Nephron (organoid): Measurements from ENCODE around the gene ZNF3.

Experiments used
- H3K27ac Mint-ChIP-seq, 3 experiments: 2 replicates each; pipeline ENCODE4 v1.8.0; 2020; ENCODE audit warnings: mixed read lengths in 3 of 3, mild to moderate bottlenecking in 2 of 3, moderate library complexity in 1 of 3
- H3K27me3 Mint-ChIP-seq: 2 replicates; pipeline ENCODE4 v1.8.0; 2021; ENCODE audit warnings: low read depth, mild to moderate bottlenecking, moderate library complexity, mixed read lengths
- H3K36me3 Mint-ChIP-seq: 2 replicates; pipeline ENCODE4 v1.8.0; 2020; ENCODE audit warnings: low read depth, mixed read lengths
- H3K4me1 Mint-ChIP-seq: 2 replicates; pipeline ENCODE4 v1.8.0; 2020; ENCODE audit warnings: mixed read lengths
- H3K4me3 Mint-ChIP-seq, 3 experiments: 2 replicates each; pipeline ENCODE4 v1.8.0; 2020; ENCODE audit warnings: mild to moderate bottlenecking in 3 of 3, mixed read lengths in 3 of 3, moderate library complexity in 2 of 3
- H3K9me3 Mint-ChIP-seq: 2 replicates; pipeline ENCODE4 v1.8.0; 2020; ENCODE audit warnings: mixed read lengths
- CTCF ChIP-seq, 3 experiments: fragments of 200-600 bp; sonication (generic); IDR thresholded peaks; one replicate each; pipeline ENCODE4 v1.5.0; 2021; ENCODE audit warnings: antibody characterized with exemption in 3 of 3; ENCODE audit not compliant: unreplicated experiment in 3 of 3

The ZNF3 gene

GRCh38 chr7:100093054-100093453 is 11.5 kb upstream of the ZNF3 start:
- Mint-ChIP-seq H3K36me3 (peaks cover 67% of the 10 kb centered on the region), H3K9me3 (no peaks in the 10 kb centered on the region), H3K4me1 (peaks cover 16% of the 10 kb centered on the region), H3K4me3 (peak overlapping the region in 1 of 3 experiments; percentile 37), H3K27me3 (no peaks in the 10 kb centered on the region), H3K27ac (peak overlapping the region in 1 of 3 experiments; percentile 49)
- no peak for TF ChIP-seq CTCF (IDR thresholded peaks at IDR 0.05; ENCODE audit: unreplicated experiment in 3 of 3)

- Mint-ChIP-seq H3K9me3 (no peaks in the 10 kb centered on the region), H3K27me3 (no peaks in the 10 kb centered on the region), H3K4me3 (peak overlapping the region; percentile 60 to 97 (median 96)), H3K4me1 (peaks cover 18% of the 10 kb centered on the region), H3K27ac (peak overlapping the region in 2 of 3 experiments; percentile 67 to 75), H3K36me3 (peaks cover 54% of the 10 kb centered on the region)
- no peak for TF ChIP-seq CTCF (IDR thresholded peaks at IDR 0.05; ENCODE audit: unreplicated experiment in 3 of 3)
These were observed 10.1 kb upstream of the ZNF3 start for GRCh38 chr7:100091411-100092181.

GRCh38 chr7:100090527-100091410 is 9.2 kb upstream of the ZNF3 start:
- no peaks in the 10 kb centered on the region for H3K27me3 Mint-ChIP-seq
- TF ChIP-seq CTCF (IDR thresholded peaks at IDR 0.05; ENCODE audit: unreplicated experiment in 3 of 3): no peak
- no peaks in the 10 kb centered on the region for H3K9me3 Mint-ChIP-seq

GRCh38 chr7:100089458-100090196 is 8.1 kb upstream of the ZNF3 start:
- peaks cover 36% of the 10 kb centered on the region for H3K36me3 Mint-ChIP-seq
- peaks cover 18% of the 10 kb centered on the region for H3K4me1 Mint-ChIP-seq
- peak overlapping the region; percentile 90 to 98 (median 92) for H3K27ac Mint-ChIP-seq
- no peaks in the 10 kb centered on the region for H3K27me3 Mint-ChIP-seq
- no peak for TF ChIP-seq CTCF (IDR thresholded peaks at IDR 0.05; ENCODE audit: unreplicated experiment in 3 of 3)
- no peaks in the 10 kb centered on the region for H3K9me3 Mint-ChIP-seq
- H3K4me3 Mint-ChIP-seq: peak overlapping the region; percentile 90 to 97 (median 96)

More at GRCh38 chr7:100090527-100091410, 9.2 kb upstream of the ZNF3 start:
- Mint-ChIP-seq H3K27ac (peak overlapping the region; percentile 15 to 75 (median 62)), H3K4me3 (peak overlapping the region; percentile 60 to 97 (median 96)), H3K4me1 (peaks cover 18% of the 10 kb centered on the region), H3K36me3 (peaks cover 48% of the 10 kb centered on the region)

- Mint-ChIP-seq H3K27me3 (no peaks in the 10 kb centered on the region), H3K4me1 (peaks cover 18% of the 10 kb centered on the region)
These were observed 7.3 kb upstream of the ZNF3 start, which contains the start of gene COPS6 for GRCh38 chr7:100088621-100089457. Gene COPS6 (plus strand): TSS chr7:100088969. CDS start chr7:100088991, 22 bp downstream.

More at GRCh38 chr7:100088621-100089457, 7.3 kb upstream of the ZNF3 start, which contains the start of gene COPS6:
- H3K27ac Mint-ChIP-seq: peak within 1 kb of the TSS; percentile 92 to 98 (median 96)
- no peaks in the 10 kb centered on the region for H3K9me3 Mint-ChIP-seq
- peak within 1 kb of the TSS; percentile 90 to 97 (median 96) for H3K4me3 Mint-ChIP-seq
- peaks cover 28% of the 10 kb centered on the region for H3K36me3 Mint-ChIP-seq
- no peak for TF ChIP-seq CTCF (IDR thresholded peaks at IDR 0.05; ENCODE audit: unreplicated experiment in 3 of 3)
